ENCODE measurements around the gene RPH3AL.

DNA sequence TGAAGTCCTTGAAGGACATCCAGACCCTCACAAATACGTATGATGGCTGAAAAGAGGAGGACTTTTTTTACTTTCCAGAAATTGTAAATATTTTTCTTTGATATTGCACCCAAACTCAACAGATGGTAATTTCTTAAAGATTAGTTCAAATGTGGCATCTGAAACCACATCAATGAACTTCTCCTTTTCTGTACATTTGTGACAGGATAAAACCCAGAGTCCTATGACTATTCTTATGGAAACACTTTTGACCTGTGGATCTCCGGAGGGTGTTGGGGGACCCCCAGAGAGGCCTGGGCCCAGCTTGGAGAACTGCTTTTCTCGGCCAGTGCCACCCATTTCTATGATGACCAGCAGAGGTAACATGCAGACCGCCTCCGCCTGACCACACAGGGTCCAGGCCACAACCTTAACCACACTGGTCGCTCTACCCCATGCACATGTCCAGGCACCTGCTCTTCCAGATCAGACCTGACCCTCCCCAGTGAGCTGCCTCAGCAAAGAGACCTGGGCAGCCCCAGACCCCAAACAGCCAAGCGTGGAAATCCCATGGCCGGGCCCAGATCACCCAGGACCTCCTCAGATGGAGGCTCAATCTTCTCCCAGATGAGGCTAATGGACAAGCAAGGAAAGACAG lies 22.7 kb downstream of the RPH3AL start:
- TF ChIP-seq TAF1 (IDR thresholded peaks at IDR 0.05; ENCODE audit: borderline replicate concordance, low read depth, low read length) (no peak), POLR2AphosphoS5 (IDR thresholded peaks at IDR 0.05; ENCODE audit: low read depth, low read length) (no peak)

Data from GM12892 (cell line).